ELF-1 (cell line): ENCODE data around the gene PRTG.
"Not testable (repeated sequence)": the region's sequence is repeated elsewhere in the genome, so short reads cannot be mapped to it uniquely, and the experiment has no call there.

Experiments
- DNase-seq: peaks from one replicate; pipeline ENCODE4 v3.0.0-alpha.2; 2016; ENCODE audit warnings: low read depth, low spot score

Gene PRTG

GRCh38 chr15:55633731-55634130 is 109.2 kb downstream of the PRTG start:
- no peak for DNase-seq

- no peak for DNase-seq
Measured at GRCh38 chr15:55632434-55632833, 110.5 kb downstream of the PRTG start.

- no peak for DNase-seq
Measured at GRCh38 chr15:55630858-55631257, 112.1 kb downstream of the PRTG start.

- DNase-seq: no peak
Measured at GRCh38 chr15:55628369-55628730, 114.6 kb downstream of the PRTG start.

- peak; percentile 49 for DNase-seq
Measured at GRCh38 chr15:55627730-55628368, 115.1 kb downstream of the PRTG start.

- no peak for DNase-seq
Measured at GRCh38 chr15:55619783-55620182, 123.2 kb downstream of the PRTG start.

GRCh38 chr15:55618387-55618786 is 124.6 kb downstream of the PRTG start:
- DNase-seq: no peak

GRCh38 chr15:55615445-55615844 is 127.5 kb downstream of the PRTG start:
- DNase-seq: no peak

GRCh38 chr15:55613727-55614126 is 129.2 kb downstream of the PRTG start:
- DNase-seq: no peak

- no peak for DNase-seq
Measured at GRCh38 chr15:55606214-55606613, 136.7 kb downstream of the PRTG start.

- DNase-seq: no peak
Measured at GRCh38 chr15:55601374-55601773, 141.6 kb downstream of the PRTG start.

- DNase-seq: no peak
Measured at GRCh38 chr15:55599439-55599838, 143.5 kb downstream of the PRTG start.

- DNase-seq: not testable (repeated sequence)
Measured at GRCh38 chr15:55593019-55593418, 149.9 kb downstream of the PRTG start.

- DNase-seq: no peak
Measured at GRCh38 chr15:55590788-55591187, 152.2 kb downstream of the PRTG start.

- peak; percentile 46 for DNase-seq
Measured at GRCh38 chr15:55589287-55589686, 153.7 kb downstream of the PRTG start.

GRCh38 chr15:55588815-55589115 is 154.2 kb downstream of the PRTG start:
- DNase-seq: no peak

GRCh38 chr15:55588070-55588814 is 154.7 kb downstream of the PRTG start, which contains the start of gene PYGO1:
Gene PYGO1 (minus strand): TSS chr15:55588345. CDS start chr15:55587883, 462 bp downstream.
- peak; percentile 77 for DNase-seq

GRCh38 chr15:55587321-55588069 is 155.5 kb downstream of the PRTG start:
- peak; percentile 67 for DNase-seq

GRCh38 chr15:55586808-55587207 is 156.1 kb downstream of the PRTG start:
- no peak for DNase-seq

GRCh38 chr15:55576943-55577342 is 166.0 kb downstream of the PRTG start:
- no peak for DNase-seq

- DNase-seq: no peak
Measured at GRCh38 chr15:55574096-55574495, 168.9 kb downstream of the PRTG start.

- no peak for DNase-seq
Measured at GRCh38 chr15:55573224-55573623, 169.7 kb downstream of the PRTG start.
